Measurements from ENCODE around the gene PPP1R12C. TPM values are rescaled to one million over a fixed set of nuclear protein-coding genes. Genes with fewer than 3 reads are reported as not detected.

PPP1R12C gene
- total RNA-seq, 4 donors from 2014 or later, result 43.5 to 288 (median 116) TPM

GRCh38 chr19:55078996-55079395 is 38.4 kb downstream of the PPP1R12C start:
- peaks cover 29 to 36% of the 10 kb centered on the region in 2 donors for H3K27me3 ChIP-seq
- TF ChIP-seq POLR2A (IDR thresholded peaks at IDR 0.05), result no peak
- TF ChIP-seq CTCF (IDR thresholded peaks at IDR 0.05), result no peak
- H3K9me3 ChIP-seq, result no peaks in the 10 kb centered on the region
- H3K36me3 ChIP-seq, result no peaks in the 10 kb centered on the region
- DNase-seq, result no peak
- intact Hi-C loops (cut with DNase I; ENCODE audit: low total_unique reads), result no loop called here
- no peak overlapping the region for H3K4me3 ChIP-seq
- no peaks in the 10 kb centered on the region for H3K4me1 ChIP-seq
- H3K27ac ChIP-seq, result no peak overlapping the region

- Histone ChIP-seq H3K4me3 (no peak overlapping the region), H3K4me1 (no peaks in the 10 kb centered on the region), H3K27ac (no peak overlapping the region), H3K36me3 (no peaks in the 10 kb centered on the region), H3K27me3 (peaks cover 12 to 29% of the 10 kb centered on the region in 2 donors), H3K9me3 (no peaks in the 10 kb centered on the region)
- intact Hi-C loops (cut with DNase I; ENCODE audit: low total_unique reads), result no loop called here
- TF ChIP-seq CTCF (IDR thresholded peaks at IDR 0.05) (no peak), POLR2A (IDR thresholded peaks at IDR 0.05) (no peak)
- DNase-seq, result no peak
These were observed 40.3 kb downstream of the PPP1R12C start for GRCh38 chr19:55077106-55077505.

GRCh38 chr19:55076321-55076720 is 41.1 kb downstream of the PPP1R12C start:
- no peak overlapping the region for H3K27ac ChIP-seq
- H3K4me1 ChIP-seq, result no peaks in the 10 kb centered on the region
- H3K36me3 ChIP-seq, result no peaks in the 10 kb centered on the region
- DNase-seq, result no peak
- intact Hi-C loops (cut with DNase I; ENCODE audit: low total_unique reads), result no loop called here
- H3K9me3 ChIP-seq, result no peaks in the 10 kb centered on the region
- H3K27me3 ChIP-seq, result peaks cover 12 to 22% of the 10 kb centered on the region in 2 donors
- no peak overlapping the region for H3K4me3 ChIP-seq
- no peak for TF ChIP-seq CTCF (IDR thresholded peaks at IDR 0.05)

GRCh38 chr19:55075371-55075998 is 42.0 kb downstream of the PPP1R12C start, which contains the start of gene EPS8L1:
Gene EPS8L1 (plus strand): TSS chr19:55075869. CDS start chr19:55076445, 576 bp downstream.
- intact Hi-C loops (cut with DNase I; ENCODE audit: low total_unique reads), result no loop called here
- DNase-seq, result no peak
- no peaks in the 10 kb centered on the region for H3K9me3 ChIP-seq
- H3K4me3 ChIP-seq, result no peak within 1 kb of the TSS
- H3K27ac ChIP-seq, result no peak within 1 kb of the TSS
- H3K36me3 ChIP-seq, result no peaks in the 10 kb centered on the region
- TF ChIP-seq CTCF (IDR thresholded peaks at IDR 0.05) (no peak), POLR2A (IDR thresholded peaks at IDR 0.05) (no peak)
- H3K4me1 ChIP-seq, result no peaks in the 10 kb centered on the region
- peaks cover 13 to 15% of the 10 kb centered on the region in 2 donors for H3K27me3 ChIP-seq

GRCh38 chr19:55071913-55072312 is 45.5 kb downstream of the PPP1R12C start:
- no peak for DNase-seq
- Histone ChIP-seq H3K9me3 (no peaks in the 10 kb centered on the region), H3K36me3 (no peaks in the 10 kb centered on the region), H3K4me3 (no peak overlapping the region), H3K4me1 (no peaks in the 10 kb centered on the region), H3K27ac (no peak overlapping the region), H3K27me3 (peaks cover 0 to 27% of the 10 kb centered on the region in 2 donors)
- no peak for TF ChIP-seq CTCF (IDR thresholded peaks at IDR 0.05)
- no peak for TF ChIP-seq POLR2A (IDR thresholded peaks at IDR 0.05)
- intact Hi-C loops (cut with DNase I; ENCODE audit: low total_unique reads), result no loop called here

All from uterus (tissue), 4 donors.